ENCODE data around the gene DCTN2. TPM values are rescaled to one million over a fixed set of nuclear protein-coding genes. Genes with fewer than 3 reads are reported as not detected.
A peak's percentile ranks its signal among the peaks of the same experiment; 100 is the strongest.

Gene DCTN2
- total RNA-seq, 1 experiment from 2014 or later, result 129 TPM

DNA sequence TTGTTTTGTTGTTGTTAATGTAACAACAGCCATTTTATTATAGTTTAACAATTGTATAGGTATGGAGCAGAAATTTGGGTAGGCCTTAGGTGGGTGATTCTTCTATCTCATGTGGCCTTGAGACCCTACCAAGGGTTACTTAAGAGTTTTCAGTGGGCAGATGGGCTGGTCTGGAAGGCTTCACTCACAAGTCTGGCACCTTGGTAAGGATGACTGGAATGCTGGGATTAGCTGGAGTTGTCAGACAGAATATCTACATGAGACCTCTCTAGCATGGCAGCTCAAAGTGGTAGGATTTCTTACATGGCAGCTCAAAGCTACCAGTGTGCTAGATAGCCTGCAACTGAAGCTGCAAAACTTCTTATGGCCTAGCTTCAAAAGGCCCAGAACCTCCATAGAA lies 61.3 kb downstream of the DCTN2 start:
- no peak for DNase-seq (ENCODE audit: low spot score)
- Histone ChIP-seq H3K4me3 (ENCODE audit: low read depth, low read length, poor library complexity, severe bottlenecking) (no peak overlapping the region), H3K4me1 (ENCODE audit: insufficient read depth, low read length, poor library complexity, severe bottlenecking) (peaks cover 9% of the 10 kb centered on the region), H3K27ac (ENCODE audit: low read depth, low read length, poor library complexity, severe bottlenecking) (no peak overlapping the region), H3K27me3 (replicated peaks; ENCODE audit: insufficient read depth, low read depth, low read length, poor library complexity) (no peaks in the 10 kb centered on the region), H3K36me3 (ENCODE audit: insufficient read depth, low read length, poor library complexity, severe bottlenecking) (peaks cover 21% of the 10 kb centered on the region), H3K9me3 (ENCODE audit: low read depth, low read length, poor library complexity, severe bottlenecking) (no peaks in the 10 kb centered on the region)
- ChIA-PET CTCF (interaction anchor here (0.6 kb wide), 1 partner anchor 746 kb away, joined by 3 read pairs; no protein-coding TSS in a partner anchor), POLR2A (ENCODE audit: low non-redundant PET) (no interaction called here)
- TF ChIP-seq, protein P1, sequence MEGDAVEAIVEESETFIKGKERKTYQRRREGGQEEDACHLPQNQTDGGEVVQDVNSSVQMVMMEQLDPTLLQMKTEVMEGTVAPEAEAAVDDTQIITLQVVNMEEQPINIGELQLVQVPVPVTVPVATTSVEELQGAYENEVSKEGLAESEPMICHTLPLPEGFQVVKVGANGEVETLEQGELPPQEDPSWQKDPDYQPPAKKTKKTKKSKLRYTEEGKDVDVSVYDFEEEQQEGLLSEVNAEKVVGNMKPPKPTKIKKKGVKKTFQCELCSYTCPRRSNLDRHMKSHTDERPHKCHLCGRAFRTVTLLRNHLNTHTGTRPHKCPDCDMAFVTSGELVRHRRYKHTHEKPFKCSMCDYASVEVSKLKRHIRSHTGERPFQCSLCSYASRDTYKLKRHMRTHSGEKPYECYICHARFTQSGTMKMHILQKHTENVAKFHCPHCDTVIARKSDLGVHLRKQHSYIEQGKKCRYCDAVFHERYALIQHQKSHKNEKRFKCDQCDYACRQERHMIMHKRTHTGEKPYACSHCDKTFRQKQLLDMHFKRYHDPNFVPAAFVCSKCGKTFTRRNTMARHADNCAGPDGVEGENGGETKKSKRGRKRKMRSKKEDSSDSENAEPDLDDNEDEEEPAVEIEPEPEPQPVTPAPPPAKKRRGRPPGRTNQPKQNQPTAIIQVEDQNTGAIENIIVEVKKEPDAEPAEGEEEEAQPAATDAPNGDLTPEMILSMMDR (conservative IDR thresholded peaks at IDR 0.05; ENCODE audit: low read depth, low read length), result no peak
- TF ChIP-seq EZH2 (IDR thresholded peaks at IDR 0.05; ENCODE audit: borderline replicate concordance, low read depth, low read length, poor library complexity, severe bottlenecking), result no peak
- intact Hi-C loops (cut with micrococcal nuclease; ENCODE audit: unreplicated experiment), result no loop called here
- BruUV-seq (replicated peaks), result no TSS peak

DNA sequence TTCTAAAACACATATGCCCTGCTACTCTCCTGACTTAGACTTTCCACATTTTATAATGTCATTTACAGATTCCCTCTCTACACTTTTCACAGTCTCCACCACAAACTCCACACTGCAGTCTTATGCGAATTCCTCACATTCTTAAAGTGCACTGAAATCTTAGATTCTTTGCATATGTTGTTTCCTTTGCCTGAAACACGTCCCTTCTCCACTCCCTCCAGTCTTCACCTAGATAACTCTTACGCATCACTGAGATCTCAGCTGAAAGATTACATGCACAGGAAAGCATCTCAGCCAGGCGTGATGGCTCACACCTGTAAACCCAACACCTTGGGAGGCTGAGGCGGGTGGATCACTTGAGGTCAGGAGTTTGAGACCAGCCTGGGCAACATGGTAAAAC lies 63.5 kb downstream of the DCTN2 start:
- H3K27me3 ChIP-seq (replicated peaks; ENCODE audit: insufficient read depth, low read depth, low read length, poor library complexity), result no peaks in the 10 kb centered on the region
- no peaks in the 10 kb centered on the region for H3K9me3 ChIP-seq (ENCODE audit: low read depth, low read length, poor library complexity, severe bottlenecking)
- peak overlapping the region; percentile 16 for H3K27ac ChIP-seq (ENCODE audit: low read depth, low read length, poor library complexity, severe bottlenecking)
- BruUV-seq (replicated peaks), result no TSS peak
- TF ChIP-seq, protein P1 (conservative IDR thresholded peaks at IDR 0.05; ENCODE audit: low read depth, low read length), result no peak
- no peak for TF ChIP-seq EZH2 (IDR thresholded peaks at IDR 0.05; ENCODE audit: borderline replicate concordance, low read depth, low read length, poor library complexity, severe bottlenecking)
- intact Hi-C loops (cut with micrococcal nuclease; ENCODE audit: unreplicated experiment), result no loop called here
- ChIA-PET CTCF (interaction anchor here (0.6 kb wide), 1 partner anchor 22 kb away, joined by 3 read pairs; no protein-coding TSS in a partner anchor), POLR2A (ENCODE audit: low non-redundant PET) (no interaction called here)
- DNase-seq (ENCODE audit: low spot score), result no peak
- no peaks in the 10 kb centered on the region for H3K36me3 ChIP-seq (ENCODE audit: insufficient read depth, low read length, poor library complexity, severe bottlenecking)
- no peaks in the 10 kb centered on the region for H3K4me1 ChIP-seq (ENCODE audit: insufficient read depth, low read length, poor library complexity, severe bottlenecking)
- H3K4me3 ChIP-seq (ENCODE audit: low read depth, low read length, poor library complexity, severe bottlenecking), result no peak overlapping the region

DNA sequence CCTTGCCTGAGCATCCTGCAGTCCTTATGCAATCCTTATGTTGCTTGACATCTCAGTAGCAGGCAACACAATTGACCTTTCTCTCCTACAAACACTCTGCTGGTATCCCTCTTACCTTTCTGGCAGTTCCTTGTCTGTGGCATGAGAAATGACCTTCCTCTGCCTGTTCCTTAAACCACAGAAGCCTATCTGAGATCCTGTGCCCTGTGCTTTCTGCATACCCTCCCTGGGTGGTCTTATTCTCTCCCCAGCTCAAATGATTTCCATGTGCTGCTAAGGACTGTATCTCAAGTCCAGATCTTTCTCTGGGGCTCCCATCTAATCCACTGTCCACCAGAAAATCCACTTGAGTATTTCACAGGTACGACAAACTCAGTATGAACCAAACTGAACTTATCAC lies 65.3 kb downstream of the DCTN2 start:
- BruUV-seq (replicated peaks), result no TSS peak
- ChIA-PET POLR2A (ENCODE audit: low non-redundant PET) (no interaction called here), CTCF (no interaction called here)
- no peak for TF ChIP-seq EZH2 (IDR thresholded peaks at IDR 0.05; ENCODE audit: borderline replicate concordance, low read depth, low read length, poor library complexity, severe bottlenecking)
- TF ChIP-seq, protein P1 (conservative IDR thresholded peaks at IDR 0.05; ENCODE audit: low read depth, low read length), result no peak
- Histone ChIP-seq H3K27ac (ENCODE audit: low read depth, low read length, poor library complexity, severe bottlenecking) (no peak overlapping the region), H3K4me1 (ENCODE audit: insufficient read depth, low read length, poor library complexity, severe bottlenecking) (no peaks in the 10 kb centered on the region), H3K9me3 (ENCODE audit: low read depth, low read length, poor library complexity, severe bottlenecking) (no peaks in the 10 kb centered on the region), H3K36me3 (ENCODE audit: insufficient read depth, low read length, poor library complexity, severe bottlenecking) (no peaks in the 10 kb centered on the region), H3K27me3 (replicated peaks; ENCODE audit: insufficient read depth, low read depth, low read length, poor library complexity) (no peaks in the 10 kb centered on the region), H3K4me3 (ENCODE audit: low read depth, low read length, poor library complexity, severe bottlenecking) (no peak overlapping the region)
- intact Hi-C loops (cut with micrococcal nuclease; ENCODE audit: unreplicated experiment), result no loop called here
- no peak for DNase-seq (ENCODE audit: low spot score)

Small RNA genes within 50 kb of the gene (microRNA-seq; reads per million reads assigned to microRNA genes)
- gene MIR616 (3.8 reads per million, percentile 10 among the genes with 10 or more reads in this experiment), gene MIR6758 (0.81 reads per million)

Other genes starting within 250 kb of the DCTN2 start
- 64.0 and 76.2 TPM in 2 replicates for gene R3HDM2, start 116.1 kb downstream of the DCTN2 start, total RNA-seq (2021)
- not detected in 2 replicates for gene INHBC, start 112.4 kb downstream of the DCTN2 start, total RNA-seq (2021)
- 0.62 and 0.94 TPM in 2 replicates for gene INHBE, start 91.9 kb downstream of the DCTN2 start, total RNA-seq (2021)
- 22.4 and 22.6 TPM in 2 replicates for gene GLI1, start 87.4 kb downstream of the DCTN2 start, total RNA-seq (2021)
- gene ARHGAP9, start 67.3 kb downstream of the DCTN2 start, total RNA-seq (2021), result 0.52 and 0.87 TPM in 2 replicates
- gene MARS1, start 59.1 kb downstream of the DCTN2 start, total RNA-seq (2021), result 467 and 504 TPM in 2 replicates
- 61.9 and 65.6 TPM in 2 replicates for gene DDIT3, start 26.7 kb downstream of the DCTN2 start, total RNA-seq (2021)
- 140 and 150 TPM in 2 replicates for gene MBD6, start 24.4 kb downstream of the DCTN2 start, total RNA-seq (2021)
- gene KIF5A, start 2.9 kb upstream of the DCTN2 start, total RNA-seq (2021), result 2.1 and 3.3 TPM in 2 replicates
- 34.9 and 35.4 TPM in 2 replicates for gene PIP4K2C, start 44.0 kb upstream of the DCTN2 start, total RNA-seq (2021)
- 61.7 and 65.9 TPM in 2 replicates for gene DTX3, start 57.6 kb upstream of the DCTN2 start, total RNA-seq (2021)
- gene ARHGEF25, start 64.2 kb upstream of the DCTN2 start, total RNA-seq (2021), result 20.9 and 32.5 TPM in 2 replicates
- gene B4GALNT1, start 86.0 kb upstream of the DCTN2 start, total RNA-seq (2021), result 34.5 and 39.0 TPM in 2 replicates
- gene OS9, start 146.9 kb upstream of the DCTN2 start, total RNA-seq (2021), result 142 and 161 TPM in 2 replicates
- 4.0 and 6.6 TPM in 2 replicates for gene AGAP2, start 191.6 kb upstream of the DCTN2 start, total RNA-seq (2021)
- gene TSPAN31, start 197.8 kb upstream of the DCTN2 start, total RNA-seq (2021), result 8.9 and 24.6 TPM in 2 replicates
- gene CDK4, start 205.1 kb upstream of the DCTN2 start, total RNA-seq (2021), result 216 and 247 TPM in 2 replicates
- gene MARCHF9, start 207.9 kb upstream of the DCTN2 start, total RNA-seq (2021), result 19.8 and 23.6 TPM in 2 replicates
- 4.5 and 4.7 TPM in 2 replicates for gene CYP27B1, start 219.9 kb upstream of the DCTN2 start, total RNA-seq (2021)
- 51.0 and 55.6 TPM in 2 replicates for gene METTL1, start 224.9 kb upstream of the DCTN2 start, total RNA-seq (2021)
- 5.3 and 7.4 TPM in 2 replicates for gene EEF1AKMT3, start 225.4 kb upstream of the DCTN2 start, total RNA-seq (2021)
- gene TSFM, start 235.6 kb upstream of the DCTN2 start, total RNA-seq (2021), result 52.6 and 58.5 TPM in 2 replicates

Data from A673 (cell line).